GM04504 (cell line): ENCODE data around the gene GASK1B.

Experiments used
- DNase-seq: peaks from one replicate; pipeline ENCODE4 v3.0.0-alpha.2; 2012; ENCODE audit warnings: low read depth

Gene GASK1B

GRCh38 chr4:158172261-158173258, at the start of gene GASK1B:
Gene GASK1B (minus strand): TSS chr4:158173025. CDS start chr4:158171375, 1,650 bp downstream.
- DNase-seq = no peak

DNA sequence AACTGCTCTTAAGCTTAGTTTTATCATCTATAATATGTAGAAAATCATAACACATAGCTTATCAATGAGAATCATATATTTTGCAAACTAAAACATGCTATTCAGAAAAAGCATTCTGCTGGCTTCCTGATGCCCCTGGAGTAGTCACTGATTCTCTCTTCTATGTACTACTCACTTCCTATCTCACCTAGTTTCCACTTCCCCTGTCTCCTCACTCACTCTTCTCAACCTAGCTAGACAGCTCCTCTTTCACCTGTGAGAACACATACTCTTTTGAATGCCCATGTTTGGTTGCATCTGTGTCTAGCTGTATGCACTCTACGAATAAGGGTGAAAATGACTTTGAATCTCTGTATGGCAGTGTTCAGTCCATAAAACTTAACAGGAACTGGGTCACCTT, 46.8 kb upstream of the GASK1B start:
- DNase-seq = no peak

DNA sequence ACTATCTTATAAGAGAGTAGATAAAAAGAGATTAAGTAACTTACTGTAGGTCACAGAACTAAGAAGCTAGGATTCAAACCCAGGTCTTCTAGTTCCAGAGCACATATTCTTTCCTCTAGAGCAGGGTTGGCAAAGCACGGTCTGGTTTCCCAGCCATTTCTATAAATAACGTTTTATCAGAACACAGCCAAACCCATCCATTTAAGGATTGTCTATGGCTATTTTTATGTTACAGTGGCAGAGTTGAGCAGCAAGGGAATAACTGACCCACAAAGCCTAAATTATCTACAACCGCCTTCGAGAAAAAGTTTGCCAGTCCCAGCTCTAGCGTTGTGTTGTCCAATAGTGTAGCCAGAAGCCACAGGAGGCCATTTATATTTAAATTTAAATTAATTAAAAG, 44.9 kb upstream of the GASK1B start:
- no peak for DNase-seq

- no peak for DNase-seq
These were observed 42.0 kb upstream of the GASK1B start for GRCh38 chr4:158214856-158215255.

- no peak for DNase-seq
These were observed 40.6 kb upstream of the GASK1B start for GRCh38 chr4:158213466-158213865.

GRCh38 chr4:158211222-158211621, 38.4 kb upstream of the GASK1B start:
- no peak for DNase-seq

DNA sequence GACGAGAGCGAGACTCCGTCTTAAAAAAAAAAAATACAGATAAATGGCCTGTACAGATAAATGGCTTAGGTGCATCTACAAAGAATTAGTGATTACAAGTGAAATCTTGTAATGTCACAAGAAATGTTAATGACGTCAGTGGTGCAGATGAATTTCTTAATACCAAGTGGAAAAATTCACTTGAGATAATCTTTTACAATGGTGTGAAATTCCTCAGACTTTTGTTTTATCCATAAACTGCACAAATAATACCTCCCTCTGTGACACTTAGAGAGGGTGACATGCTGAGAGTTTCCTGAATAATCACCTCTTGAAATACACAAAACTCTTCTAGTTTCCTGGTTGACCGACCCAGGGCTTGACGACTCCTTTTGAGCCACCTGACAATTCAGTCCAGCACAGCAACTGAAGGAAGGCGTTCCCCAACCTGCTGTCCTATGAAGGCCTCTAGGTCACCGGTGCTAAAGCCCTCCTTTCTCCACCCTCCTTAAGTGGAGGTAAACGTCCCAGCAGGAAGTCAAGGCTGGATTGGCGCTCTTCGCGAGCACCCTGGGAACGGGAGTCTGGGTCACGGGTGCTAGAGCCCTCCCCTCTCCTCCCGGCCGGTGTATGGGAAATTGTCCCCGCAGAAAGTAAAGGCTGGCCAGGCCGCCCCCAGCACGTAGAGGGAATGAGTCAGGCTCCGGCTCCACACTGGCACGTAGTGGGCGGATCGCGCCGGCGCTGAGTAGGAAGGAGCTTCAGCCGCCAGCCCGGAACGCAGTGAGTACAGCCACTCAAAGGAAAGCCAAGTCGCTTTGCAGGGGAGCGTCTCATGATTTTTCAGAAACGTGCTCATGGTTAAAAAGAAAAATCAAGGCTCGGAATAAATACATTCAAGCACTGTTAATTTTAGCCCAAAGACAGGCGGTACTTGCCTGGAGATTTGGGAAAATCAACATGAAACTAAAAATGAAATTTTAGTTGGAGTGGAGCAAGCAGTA, 37.3 kb upstream of the GASK1B start, which contains the start of gene TMEM144:
TMEM144 (plus strand) TSS at position 662 of the 983 bp plus-strand sequence. CDS start 2,182 bp downstream, outside the sequence.
- peak; percentile 62 for DNase-seq

DNA sequence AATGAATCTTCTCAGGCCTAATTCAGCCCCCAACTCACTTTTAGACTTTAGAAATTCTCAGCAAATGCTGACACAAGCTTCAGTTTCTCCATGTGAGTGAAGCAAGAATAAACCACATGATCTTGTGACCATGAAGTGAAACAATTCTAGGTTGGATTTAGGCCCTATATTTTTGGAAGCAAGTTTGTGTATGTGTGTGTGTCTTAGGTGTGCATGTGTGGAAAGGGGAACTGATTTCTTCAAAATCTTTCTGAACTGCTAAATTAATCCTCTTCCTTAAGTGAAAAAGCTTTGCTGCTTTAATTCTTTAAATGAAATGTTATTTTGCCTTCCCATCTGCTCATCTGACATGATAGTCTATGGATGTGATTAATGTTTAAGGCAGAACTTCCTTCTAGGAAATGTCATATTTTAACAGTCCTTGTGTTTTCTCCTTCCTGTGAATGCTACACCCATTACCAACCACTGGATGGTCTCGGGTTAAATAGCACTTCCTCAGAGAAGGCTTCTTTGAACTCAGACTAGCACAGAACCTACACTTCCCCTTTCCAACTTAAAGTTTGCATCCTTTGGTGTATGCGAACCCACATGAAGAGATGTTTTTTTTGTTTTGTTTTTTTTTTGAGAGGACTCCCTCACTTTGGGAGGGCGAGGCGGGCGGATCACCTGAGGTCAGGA, 36.3 kb upstream of the GASK1B start:
- no peak for DNase-seq

DNA sequence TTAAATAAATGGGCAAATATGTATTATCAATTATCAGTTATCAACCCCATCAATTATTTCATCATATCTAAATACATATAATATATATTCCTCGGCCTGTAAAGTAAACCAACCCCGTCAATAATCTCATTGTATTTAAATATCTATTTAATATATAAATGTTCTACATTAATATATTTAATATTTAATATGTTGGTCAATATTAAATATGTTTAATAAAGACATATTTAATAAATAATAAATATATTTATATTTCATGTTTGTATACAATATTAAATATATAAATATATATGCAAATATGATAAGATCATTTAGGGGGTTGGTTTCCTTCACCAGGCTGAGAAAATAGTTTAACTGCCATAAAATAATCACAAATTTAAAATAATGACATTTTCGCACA, 31.1 kb upstream of the GASK1B start:
- no peak for DNase-seq

DNA sequence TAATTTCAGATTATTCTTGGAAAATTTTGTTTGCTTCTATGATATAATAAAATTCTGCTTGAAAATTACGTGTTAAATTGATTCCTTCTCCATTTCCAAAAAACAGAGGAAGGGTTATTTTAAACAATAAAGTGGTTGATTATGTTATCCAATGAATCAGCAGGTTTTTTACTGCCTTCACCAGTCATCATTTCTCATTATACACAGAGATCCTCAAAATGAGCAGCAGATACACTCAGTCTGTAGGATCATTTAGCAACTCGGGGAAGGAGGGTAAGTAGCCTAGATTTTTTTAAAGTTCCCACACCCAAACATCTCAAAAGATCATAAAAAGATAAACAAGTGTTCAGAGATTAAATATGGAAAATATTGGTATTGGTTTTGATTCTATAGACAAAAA, 30.6 kb upstream of the GASK1B start:
- DNase-seq = no peak

DNA sequence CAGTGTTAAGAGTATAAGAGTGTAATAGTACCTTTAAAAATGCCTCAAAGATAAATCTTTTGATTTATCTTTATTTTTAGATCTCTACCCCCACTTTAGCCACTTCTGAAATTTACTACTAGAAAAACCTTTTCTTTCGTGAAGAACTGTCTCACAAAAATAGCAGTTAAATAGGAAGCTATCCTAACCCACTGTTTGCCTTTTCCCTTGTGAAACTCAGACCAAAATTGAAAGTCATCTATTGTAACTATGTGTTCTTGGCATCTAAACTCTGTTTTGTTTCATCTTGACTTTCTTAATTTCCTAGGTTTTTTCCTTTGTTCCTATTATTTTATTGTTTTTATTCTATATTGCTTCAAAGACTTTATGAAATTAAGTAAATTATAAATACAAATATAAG, 29.7 kb upstream of the GASK1B start:
- DNase-seq = no peak

- DNase-seq = no peak
These were observed 29.1 kb upstream of the GASK1B start for GRCh38 chr4:158201876-158202275.

GRCh38 chr4:158201322-158201721, 28.5 kb upstream of the GASK1B start:
- DNase-seq = no peak

DNA sequence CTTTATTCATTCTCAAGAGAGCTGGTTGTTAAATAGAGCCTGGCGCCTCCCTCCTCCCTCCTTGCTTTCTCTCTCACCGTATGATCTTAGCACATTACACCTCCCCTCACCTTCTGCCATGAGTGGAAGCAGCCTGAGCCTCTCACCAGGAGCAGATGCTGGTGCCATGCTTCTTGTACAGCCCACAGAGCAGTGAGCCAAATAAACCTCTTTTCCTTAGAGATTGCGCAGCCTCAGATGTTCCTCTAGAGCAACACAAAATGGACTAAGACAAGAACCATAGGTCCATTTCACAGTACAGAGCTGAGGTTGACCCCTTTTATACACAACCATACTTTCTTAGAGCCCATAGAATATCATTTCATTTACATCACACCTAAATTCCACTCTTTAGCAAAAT, 27.4 kb upstream of the GASK1B start:
- DNase-seq = no peak

GRCh38 chr4:158197194-158197776, 24.5 kb upstream of the GASK1B start:
- DNase-seq = no peak

DNA sequence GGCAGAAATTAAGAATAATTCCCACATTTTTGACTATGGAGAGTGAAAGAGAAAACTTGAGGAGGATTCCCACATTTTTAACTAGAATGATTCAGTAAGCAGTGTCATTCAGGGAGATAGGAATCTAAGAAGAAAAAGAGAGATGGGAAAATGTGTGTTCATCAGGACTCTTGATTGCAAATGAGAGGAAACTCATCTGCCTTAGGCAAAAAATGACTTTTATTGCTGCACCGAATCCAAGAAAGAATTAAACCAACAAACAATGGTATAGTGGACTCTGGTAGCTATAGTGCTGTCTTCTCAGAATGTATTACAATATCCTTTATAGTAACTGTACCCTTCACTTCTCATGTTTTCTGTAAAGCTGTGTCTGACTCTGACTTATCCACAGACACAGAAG, 22.5 kb upstream of the GASK1B start:
- DNase-seq = no peak

DNA sequence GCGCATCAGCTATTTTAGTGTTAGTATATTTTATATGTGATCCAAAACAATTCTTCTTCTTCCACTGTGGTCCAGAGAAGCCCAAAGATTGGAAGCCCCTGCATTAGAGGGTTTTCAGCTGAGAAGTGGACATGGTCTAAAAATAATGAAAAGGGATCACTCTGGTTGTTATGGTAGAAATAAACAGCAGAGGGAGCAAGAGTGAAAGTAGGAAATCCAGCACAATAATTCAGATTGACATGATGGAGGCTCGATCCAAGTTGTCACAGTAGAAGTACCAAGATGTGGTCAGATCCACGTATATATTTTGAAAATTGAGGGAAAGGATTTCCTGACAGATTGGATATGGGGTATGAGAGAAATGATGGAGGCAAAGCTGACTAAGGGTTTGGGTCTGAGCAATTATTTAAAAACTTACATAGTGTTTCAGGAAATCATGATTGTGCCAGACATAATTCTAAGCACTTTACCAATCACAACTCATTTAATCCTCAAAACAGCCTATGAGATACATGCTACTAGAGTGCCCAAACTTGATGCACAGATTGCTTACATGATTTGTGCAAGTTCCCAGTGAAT, 20.4 kb upstream of the GASK1B start:
- no peak for DNase-seq

- no peak for DNase-seq
These were observed 19.8 kb upstream of the GASK1B start for GRCh38 chr4:158192439-158193158.

DNA sequence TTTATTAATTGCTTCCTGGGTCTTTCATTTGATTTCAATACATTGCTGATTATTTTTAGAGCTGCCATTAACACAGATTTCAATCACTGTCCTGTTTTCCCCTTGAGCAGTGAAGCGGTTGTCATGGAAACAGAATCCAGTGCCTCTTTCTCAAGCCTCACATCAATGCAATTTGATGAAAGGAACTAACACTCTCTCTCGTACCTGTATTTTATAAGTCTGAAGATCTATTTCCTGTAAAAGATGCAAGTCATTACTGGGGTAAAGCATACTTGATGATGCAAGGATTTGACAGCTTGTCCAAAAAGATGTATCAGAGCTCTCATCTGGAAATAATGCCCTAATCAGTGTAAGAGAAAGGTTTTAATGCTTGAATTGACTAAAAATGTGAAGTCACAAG, 17.9 kb upstream of the GASK1B start:
- DNase-seq = no peak

DNA sequence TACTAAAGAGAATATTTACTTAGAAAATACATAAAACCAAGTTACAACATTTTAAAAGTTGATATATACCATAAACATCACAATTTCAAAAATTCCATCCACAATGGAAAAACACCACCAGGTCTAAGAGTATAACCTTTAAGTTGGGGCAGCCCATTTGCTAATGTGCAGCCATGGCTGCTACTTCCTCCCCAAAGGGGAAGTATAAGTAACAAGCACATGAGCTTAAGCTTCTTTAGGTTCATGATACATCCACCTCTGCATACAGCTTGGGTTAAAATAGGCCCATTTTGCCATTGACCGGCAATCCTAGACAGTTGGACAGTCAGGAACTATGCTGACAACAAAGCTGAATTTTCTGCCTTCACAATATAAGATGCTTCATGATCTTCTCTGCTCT, 16.6 kb upstream of the GASK1B start:
- no peak for DNase-seq
